Osteocyte (in vitro differentiated cells): ENCODE results near the gene SST. TPM values are rescaled to one million over a fixed set of nuclear protein-coding genes. Genes with fewer than 3 reads are reported as not detected.
"Not testable (repeated sequence)": the region's sequence is repeated elsewhere in the genome, so short reads cannot be mapped to it uniquely, and the experiment has no call there.

ENCODE experiments used
- DNase-seq: peaks from one replicate; pipeline ENCODE4 v3.0.0; 2021; ENCODE audit warnings: mixed read lengths; ENCODE audit not compliant: unreplicated experiment; ENCODE audit errors: extremely low spot score
- H3K27ac Mint-ChIP-seq: one replicate; pipeline ENCODE4 v1.8.0; 2021; ENCODE audit warnings: mild to moderate bottlenecking, mixed read lengths; ENCODE audit not compliant: unreplicated experiment
- H3K27me3 Mint-ChIP-seq: one replicate; pipeline ENCODE4 v1.8.0; 2021; ENCODE audit warnings: mixed read lengths; ENCODE audit not compliant: unreplicated experiment
- H3K36me3 Mint-ChIP-seq: one replicate; pipeline ENCODE4 v1.8.0; 2021; ENCODE audit warnings: mixed read lengths; ENCODE audit not compliant: unreplicated experiment
- H3K4me1 Mint-ChIP-seq: one replicate; pipeline ENCODE4 v1.8.0; 2021; ENCODE audit warnings: mixed read lengths; ENCODE audit not compliant: unreplicated experiment
- H3K4me3 Mint-ChIP-seq: one replicate; pipeline ENCODE4 v1.8.0; 2021; ENCODE audit warnings: mild to moderate bottlenecking, moderate library complexity, mixed read lengths; ENCODE audit not compliant: unreplicated experiment
- H3K9me3 Mint-ChIP-seq: one replicate; pipeline ENCODE4 v1.8.0; 2021; ENCODE audit warnings: mixed read lengths; ENCODE audit not compliant: unreplicated experiment
- total RNA-seq: library from RNA; stranded (reverse); gene quantifications from 2 replicates; pipeline ENCODE4 v1.2.1, GENCODE V29; 2021
- TF ChIP-seq, protein P1 (sequence below): fragments of 200-600 bp; sonication (generic); IDR thresholded peaks from 2 replicates; pipeline ENCODE4 v1.5.0; 2021; ENCODE audit warnings: antibody characterized with exemption, mild to moderate bottlenecking, moderate library complexity

Gene SST
- total RNA-seq, 1 donor from 2014 or later: not detected

DNA sequence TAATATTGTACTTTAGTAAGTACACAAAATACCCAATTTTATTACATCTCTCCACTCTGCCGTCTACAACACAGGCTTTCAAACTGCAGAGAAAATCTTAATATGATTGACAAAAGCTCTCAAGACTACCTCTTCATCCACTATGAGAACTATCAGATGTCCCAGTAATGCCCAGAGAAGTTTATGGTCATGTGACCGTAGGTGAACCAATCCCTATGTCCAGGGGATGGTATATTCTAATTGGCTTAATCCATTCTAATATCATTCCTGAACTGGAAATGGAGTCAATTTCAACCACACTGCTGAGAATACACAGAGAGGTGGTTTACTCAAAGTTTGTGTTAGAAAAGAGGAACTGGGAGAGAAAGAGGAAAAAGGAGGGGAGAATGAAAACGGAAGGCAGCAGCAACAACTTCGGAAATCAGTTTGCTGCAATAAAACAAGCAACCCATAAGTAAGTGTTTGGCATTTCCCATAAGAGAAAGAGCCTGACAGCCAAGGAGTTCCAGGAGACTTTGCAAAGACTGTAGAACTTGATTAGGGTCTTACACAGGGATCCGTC lies 7.3 kb downstream of the SST start:
- Mint-ChIP-seq H3K27me3 (peaks cover 60% of the 10 kb centered on the region), H3K36me3 (no peaks in the 10 kb centered on the region), H3K4me1 (no peaks in the 10 kb centered on the region), H3K9me3 (no peaks in the 10 kb centered on the region), H3K27ac (no peak overlapping the region), H3K4me3 (no peak overlapping the region)
- no peak for DNase-seq
- TF ChIP-seq, protein P1, sequence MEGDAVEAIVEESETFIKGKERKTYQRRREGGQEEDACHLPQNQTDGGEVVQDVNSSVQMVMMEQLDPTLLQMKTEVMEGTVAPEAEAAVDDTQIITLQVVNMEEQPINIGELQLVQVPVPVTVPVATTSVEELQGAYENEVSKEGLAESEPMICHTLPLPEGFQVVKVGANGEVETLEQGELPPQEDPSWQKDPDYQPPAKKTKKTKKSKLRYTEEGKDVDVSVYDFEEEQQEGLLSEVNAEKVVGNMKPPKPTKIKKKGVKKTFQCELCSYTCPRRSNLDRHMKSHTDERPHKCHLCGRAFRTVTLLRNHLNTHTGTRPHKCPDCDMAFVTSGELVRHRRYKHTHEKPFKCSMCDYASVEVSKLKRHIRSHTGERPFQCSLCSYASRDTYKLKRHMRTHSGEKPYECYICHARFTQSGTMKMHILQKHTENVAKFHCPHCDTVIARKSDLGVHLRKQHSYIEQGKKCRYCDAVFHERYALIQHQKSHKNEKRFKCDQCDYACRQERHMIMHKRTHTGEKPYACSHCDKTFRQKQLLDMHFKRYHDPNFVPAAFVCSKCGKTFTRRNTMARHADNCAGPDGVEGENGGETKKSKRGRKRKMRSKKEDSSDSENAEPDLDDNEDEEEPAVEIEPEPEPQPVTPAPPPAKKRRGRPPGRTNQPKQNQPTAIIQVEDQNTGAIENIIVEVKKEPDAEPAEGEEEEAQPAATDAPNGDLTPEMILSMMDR: no peak

DNA sequence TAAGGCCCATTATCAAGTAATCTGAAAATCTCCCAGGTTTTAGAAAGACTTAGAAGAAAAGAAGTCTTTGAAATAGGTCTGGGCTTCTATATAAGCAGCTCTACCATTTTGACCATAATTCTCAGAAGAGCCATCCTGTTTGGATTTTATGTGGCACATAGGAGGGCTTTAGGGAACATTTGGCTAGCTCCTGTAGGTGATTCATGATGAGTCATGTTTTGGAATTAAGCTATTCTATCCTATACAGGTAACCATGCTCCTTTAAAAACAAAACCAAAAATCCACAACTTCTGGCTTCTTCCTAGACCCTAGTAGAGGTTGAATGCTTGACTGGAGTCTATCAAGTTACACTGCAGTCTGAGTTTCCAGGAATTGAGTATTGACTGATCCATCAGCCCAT lies 8.9 kb downstream of the SST start:
- Mint-ChIP-seq H3K36me3 (no peaks in the 10 kb centered on the region), H3K27ac (no peak overlapping the region), H3K27me3 (peaks cover 68% of the 10 kb centered on the region), H3K4me3 (no peak overlapping the region), H3K9me3 (no peaks in the 10 kb centered on the region), H3K4me1 (no peaks in the 10 kb centered on the region)
- TF ChIP-seq, protein P1: no peak
- DNase-seq: no peak

DNA sequence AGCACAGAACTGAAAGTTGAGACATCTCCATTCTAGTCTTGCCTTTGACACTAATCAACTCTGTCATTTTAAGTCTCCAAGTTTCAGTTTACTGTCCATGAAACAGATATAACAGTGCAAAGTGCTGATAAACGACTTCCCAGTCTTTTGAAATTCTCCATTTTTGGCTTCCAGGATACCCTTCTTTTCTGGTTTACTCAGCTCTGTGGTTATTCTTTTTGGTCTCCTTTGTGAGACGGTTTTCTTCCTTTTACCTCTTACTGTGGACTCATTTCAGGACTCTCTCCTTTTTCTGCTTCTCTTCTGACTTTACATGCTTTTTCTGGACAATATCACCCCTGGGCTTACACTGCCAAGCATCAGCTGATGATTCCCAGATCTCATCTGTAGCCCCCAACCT lies 18.9 kb downstream of the SST start:
- Mint-ChIP-seq H3K4me3 (no peak overlapping the region), H3K9me3 (no peaks in the 10 kb centered on the region)
- no peak for DNase-seq

DNA sequence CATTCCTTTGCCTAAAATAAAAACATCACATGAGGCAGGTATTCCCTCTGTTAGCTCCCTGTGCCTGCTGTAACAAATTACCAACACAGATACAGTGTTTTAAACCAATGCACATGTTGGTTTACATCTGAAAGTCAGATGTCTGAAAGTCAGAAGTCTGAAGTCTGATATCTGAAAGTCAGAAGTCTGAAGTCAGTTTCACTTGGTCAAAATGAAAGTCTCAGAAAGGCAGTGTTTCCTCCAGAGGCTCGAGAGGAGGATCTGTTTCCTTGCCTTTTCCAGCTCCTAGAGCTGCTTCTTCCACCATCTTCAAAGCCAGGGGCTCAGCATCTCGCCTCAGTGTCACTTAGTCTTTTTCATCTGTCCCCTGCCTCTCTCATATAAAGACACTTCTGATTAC lies 22.0 kb downstream of the SST start:
- Mint-ChIP-seq H3K27me3 (peaks cover 62% of the 10 kb centered on the region), H3K4me1 (no peaks in the 10 kb centered on the region), H3K9me3 (no peaks in the 10 kb centered on the region), H3K27ac (no peak overlapping the region), H3K4me3 (no peak overlapping the region), H3K36me3 (no peaks in the 10 kb centered on the region)
- DNase-seq: no peak
- TF ChIP-seq, protein P1: no peak

More for the DNA sequence above, 18.9 kb downstream of the SST start:
- peaks cover 73% of the 10 kb centered on the region for H3K27me3 Mint-ChIP-seq
- no peaks in the 10 kb centered on the region for H3K4me1 Mint-ChIP-seq
- no peak overlapping the region for H3K27ac Mint-ChIP-seq
- H3K36me3 Mint-ChIP-seq: no peaks in the 10 kb centered on the region
- TF ChIP-seq, protein P1: no peak

DNA sequence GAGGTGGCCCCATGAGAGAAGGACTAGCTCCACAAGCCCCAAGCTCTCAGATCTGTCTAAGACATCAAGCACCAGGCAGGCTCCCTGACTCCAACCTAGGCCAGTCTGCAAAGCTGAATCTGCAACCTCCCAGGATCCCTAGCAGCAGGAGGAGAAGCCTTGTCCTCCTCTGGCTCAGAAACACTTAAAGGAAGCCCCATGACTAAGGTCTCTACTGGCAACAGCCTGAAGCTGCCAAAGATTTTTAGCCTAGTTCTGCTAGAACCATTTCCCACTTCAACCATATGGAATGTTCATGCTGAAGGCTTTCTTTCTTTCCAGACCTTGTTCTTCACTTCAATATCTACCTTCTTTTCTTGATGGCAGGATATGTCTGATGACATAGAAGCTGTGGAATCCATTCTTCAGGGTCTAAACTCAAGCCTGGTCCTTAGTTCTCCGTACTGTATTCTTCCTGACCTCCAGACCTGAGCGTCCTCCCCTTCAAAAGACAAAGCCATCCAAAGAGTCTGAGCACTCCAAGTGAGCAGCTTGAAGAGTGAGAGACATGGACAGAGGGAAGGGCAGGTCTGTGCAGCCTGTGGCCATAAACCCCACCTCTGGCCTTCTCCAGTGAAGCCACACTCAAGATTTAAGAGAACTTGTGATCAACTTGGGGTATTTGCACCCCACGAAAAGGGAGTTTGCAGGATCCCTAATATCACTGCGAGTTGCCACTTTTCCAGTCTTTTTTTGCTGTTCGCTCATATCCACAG lies 23.1 kb downstream of the SST start:
- Mint-ChIP-seq H3K27me3 (peaks cover 61% of the 10 kb centered on the region), H3K9me3 (no peaks in the 10 kb centered on the region), H3K27ac (no peak overlapping the region), H3K4me3 (no peak overlapping the region), H3K36me3 (no peaks in the 10 kb centered on the region), H3K4me1 (no peaks in the 10 kb centered on the region)
- TF ChIP-seq, protein P1: no peak
- DNase-seq: no peak

DNA sequence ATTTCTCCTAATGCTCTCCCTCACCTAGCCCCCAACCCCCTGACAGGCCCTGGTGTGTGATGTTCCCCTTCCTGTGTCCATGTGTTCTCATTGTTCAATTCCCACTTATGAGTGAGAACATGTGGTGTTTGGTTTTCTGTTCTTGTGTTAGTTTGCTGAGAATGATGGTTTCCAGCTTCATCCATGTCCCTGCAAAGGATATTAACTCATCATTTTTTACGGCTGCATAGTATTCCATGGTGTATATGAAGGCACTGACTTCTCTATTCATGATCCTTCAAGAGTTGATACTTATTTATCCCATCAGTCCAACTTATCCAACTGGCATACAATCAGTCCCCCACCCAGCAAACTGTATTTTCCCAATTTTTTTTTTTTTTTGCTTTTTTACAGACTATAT lies 24.8 kb downstream of the SST start:
- H3K4me3 Mint-ChIP-seq, DNase-seq, H3K27ac Mint-ChIP-seq, H3K36me3 Mint-ChIP-seq, H3K9me3 Mint-ChIP-seq, H3K4me1 Mint-ChIP-seq: not testable (repeated sequence)
- peaks cover 56% of the 10 kb centered on the region for H3K27me3 Mint-ChIP-seq
